ENCODE results near the gene MRPL52.
"Not testable (repeated sequence)": the region's sequence is repeated elsewhere in the genome, so short reads cannot be mapped to it uniquely, and the experiment has no call there.

MRPL52 gene

DNA sequence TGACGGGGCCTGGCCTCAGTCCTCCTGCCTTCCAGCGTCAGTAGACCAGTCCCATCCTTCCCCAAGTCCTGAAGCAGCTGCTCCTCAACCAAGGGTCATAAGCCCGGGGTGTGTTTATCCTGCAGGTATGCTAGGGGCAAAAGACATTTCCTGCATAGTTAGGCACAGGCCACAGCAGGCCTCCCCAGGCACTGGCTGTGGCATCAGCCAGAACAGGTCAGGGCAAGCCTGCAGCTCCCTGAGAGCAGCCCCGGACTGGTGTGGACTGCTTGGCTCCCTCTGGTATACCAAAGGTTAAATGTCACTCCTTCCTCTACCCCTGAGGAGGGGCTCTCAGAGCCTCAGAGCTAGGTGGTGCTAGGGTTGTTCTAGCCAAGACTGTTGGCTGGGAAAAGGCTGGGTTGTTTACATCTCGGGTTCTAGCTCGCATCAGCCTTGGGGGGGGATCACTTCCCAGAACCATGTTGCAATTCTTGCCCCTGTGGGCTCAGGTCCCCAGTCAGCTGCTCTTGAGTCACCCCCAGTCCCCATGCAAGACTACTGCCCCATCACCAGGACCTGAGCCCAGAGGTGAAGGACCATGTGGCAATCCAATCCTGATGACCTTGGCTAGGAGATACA, 9.6 kb downstream of the MRPL52 start:
- DNase-seq, result no peak

DNA sequence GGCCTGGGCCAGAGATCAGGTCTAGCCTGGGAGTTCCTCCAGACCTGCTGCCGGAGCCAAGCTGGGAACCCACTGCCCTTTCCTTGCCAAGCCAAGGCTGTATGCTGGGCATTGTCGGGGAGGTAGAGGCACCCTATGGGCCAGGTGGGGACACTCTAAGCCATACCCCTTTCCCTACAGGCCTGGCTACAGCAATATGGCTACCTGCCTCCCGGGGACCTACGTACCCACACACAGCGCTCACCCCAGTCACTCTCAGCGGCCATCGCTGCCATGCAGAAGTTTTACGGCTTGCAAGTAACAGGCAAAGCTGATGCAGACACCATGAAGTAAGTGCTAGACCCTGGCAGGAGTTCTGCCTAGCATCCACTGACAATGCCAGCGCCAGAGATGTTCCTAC, 11.6 kb downstream of the MRPL52 start:
- DNase-seq, result no peak

DNA sequence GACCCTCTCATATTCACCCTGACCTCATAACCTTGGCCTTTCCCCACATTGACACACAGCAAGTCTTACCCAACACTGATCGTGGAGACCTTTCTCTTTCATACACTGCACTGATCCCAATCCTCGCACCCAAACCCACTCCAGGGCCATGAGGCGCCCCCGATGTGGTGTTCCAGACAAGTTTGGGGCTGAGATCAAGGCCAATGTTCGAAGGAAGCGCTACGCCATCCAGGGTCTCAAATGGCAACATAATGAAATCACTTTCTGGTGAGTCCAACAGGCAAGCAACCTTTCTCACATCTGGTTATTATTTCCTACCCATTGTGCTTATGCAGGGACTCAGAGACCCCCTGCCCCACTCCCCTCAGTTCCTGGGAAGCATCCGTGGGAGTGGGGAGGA, 12.1 kb downstream of the MRPL52 start:
- DNase-seq, result no peak

DNA sequence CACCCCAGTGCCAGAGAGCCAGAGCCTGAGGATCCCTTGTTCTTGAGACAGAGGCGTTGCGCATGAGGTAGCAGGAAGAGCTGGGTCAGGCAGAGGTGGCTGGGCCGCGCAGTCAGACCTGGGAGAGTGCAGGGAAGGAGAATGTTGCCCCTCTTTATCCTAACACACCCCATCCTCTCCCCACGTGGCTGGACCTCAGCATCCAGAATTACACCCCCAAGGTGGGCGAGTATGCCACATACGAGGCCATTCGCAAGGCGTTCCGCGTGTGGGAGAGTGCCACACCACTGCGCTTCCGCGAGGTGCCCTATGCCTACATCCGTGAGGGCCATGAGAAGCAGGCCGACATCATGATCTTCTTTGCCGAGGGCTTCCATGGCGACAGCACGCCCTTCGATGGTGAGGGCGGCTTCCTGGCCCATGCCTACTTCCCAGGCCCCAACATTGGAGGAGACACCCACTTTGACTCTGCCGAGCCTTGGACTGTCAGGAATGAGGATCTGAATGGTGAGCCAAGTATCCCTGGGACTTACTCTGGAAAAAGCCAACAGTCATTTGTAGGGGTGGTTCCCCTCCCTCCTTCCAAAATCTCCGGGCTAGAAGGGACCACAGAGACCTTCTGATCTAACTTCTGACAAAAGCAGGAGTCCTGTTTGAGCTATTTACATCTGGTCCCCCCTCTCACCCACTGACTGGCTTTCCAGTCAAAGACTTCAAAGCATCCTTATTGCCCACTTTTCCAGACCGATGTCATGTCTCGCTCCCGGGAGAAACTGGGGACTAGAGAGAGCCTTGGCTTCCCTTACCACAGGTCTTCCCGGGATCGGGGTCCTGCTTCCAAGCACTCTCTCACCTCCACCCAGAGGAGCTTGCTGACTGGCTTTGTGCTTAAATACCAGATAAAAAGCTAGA, 12.8 kb downstream of the MRPL52 start:
- DNase-seq, result no peak

DNA sequence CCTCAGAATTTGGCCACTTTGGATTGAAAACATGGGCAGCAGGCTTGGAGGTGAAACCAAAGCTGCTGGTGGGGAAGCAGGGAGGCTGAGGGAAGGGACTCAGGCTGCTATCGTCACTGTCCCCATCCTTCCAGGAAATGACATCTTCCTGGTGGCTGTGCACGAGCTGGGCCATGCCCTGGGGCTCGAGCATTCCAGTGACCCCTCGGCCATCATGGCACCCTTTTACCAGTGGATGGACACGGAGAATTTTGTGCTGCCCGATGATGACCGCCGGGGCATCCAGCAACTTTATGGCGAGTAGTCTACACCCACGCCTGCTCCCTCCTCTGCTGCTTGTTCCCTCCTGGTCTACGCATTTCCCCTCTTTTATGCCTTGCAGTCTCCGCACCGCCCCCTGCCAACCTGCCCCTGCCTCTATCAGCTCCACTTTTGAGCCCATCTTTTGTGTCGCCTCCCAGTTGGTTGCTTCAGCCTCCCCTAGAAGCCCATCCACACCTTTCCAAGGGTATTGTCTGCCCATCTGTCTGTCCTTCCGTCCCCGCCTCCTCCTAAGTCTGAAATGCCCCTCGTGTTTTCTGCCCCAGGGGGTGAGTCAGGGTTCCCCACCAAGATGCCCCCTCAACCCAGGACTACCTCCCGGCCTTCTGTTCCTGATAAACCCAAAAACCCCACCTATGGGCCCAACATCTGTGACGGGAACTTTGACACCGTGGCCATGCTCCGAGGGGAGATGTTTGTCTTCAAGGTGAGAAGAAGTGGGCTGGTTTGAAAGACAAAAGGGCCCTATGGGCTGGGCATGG, 13.6 kb downstream of the MRPL52 start:
- no peak for DNase-seq

DNA sequence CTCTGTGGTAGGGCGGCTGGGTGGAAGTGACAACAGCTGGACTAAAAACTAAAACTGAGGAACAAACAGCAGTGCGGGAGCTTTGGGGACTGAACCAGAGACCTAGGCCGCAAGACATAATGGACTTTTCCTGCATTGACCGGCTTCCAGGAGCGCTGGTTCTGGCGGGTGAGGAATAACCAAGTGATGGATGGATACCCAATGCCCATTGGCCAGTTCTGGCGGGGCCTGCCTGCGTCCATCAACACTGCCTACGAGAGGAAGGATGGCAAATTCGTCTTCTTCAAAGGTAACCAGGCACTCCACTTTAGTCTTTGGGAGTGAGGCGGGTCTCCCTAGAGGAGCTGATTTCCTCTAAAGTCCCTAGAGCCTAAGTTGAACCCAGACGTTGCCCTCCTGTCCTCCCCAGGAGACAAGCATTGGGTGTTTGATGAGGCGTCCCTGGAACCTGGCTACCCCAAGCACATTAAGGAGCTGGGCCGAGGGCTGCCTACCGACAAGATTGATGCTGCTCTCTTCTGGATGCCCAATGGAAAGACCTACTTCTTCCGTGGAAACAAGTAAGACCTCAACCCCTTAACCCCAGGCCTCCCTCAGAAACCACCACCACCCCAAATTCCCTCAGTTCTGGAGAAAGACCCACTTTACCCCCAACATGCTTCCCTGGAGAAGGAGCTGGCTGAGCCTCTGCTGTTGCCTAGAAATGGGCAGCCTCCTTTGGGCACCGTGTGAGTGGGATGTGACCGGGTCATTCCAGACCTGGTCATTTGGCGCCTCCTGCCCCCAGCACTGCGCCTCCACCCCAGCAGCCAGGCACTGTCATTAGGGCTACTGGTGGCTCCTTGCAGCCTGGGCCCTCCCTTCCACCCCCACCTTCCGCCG, 14.8 kb downstream of the MRPL52 start:
- no peak for DNase-seq

DNA sequence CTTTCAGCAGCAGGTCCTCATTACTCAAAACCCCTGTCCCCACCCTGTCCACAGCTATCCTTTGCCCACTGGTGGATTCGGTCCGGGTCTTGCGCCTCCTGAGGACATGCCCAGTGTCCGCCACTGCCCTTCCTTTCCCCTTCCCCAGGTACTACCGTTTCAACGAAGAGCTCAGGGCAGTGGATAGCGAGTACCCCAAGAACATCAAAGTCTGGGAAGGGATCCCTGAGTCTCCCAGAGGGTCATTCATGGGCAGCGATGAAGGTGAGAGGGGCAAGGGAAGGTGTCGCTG, 15.4 kb downstream of the MRPL52 start:
- no peak for DNase-seq

DNA sequence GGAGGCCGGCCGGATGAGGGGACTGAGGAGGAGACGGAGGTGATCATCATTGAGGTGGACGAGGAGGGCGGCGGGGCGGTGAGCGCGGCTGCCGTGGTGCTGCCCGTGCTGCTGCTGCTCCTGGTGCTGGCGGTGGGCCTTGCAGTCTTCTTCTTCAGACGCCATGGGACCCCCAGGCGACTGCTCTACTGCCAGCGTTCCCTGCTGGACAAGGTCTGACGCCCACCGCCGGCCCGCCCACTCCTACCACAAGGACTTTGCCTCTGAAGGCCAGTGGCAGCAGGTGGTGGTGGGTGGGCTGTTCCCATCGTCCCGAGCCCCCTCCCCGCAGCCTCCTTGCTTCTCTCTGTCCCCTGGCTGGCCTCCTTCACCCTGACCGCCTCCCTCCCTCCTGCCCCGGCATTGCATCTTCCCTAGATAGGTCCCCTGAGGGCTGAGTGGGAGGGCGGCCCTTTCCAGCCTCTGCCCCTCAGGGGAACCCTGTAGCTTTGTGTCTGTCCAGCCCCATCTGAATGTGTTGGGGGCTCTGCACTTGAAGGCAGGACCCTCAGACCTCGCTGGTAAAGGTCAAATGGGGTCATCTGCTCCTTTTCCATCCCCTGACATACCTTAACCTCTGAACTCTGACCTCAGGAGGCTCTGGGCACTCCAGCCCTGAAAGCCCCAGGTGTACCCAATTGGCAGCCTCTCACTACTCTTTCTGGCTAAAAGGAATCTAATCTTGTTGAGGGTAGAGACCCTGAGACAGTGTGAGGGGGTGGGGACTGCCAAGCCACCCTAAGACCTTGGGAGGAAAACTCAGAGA, 16.3 kb downstream of the MRPL52 start:
- no peak for DNase-seq

DNA sequence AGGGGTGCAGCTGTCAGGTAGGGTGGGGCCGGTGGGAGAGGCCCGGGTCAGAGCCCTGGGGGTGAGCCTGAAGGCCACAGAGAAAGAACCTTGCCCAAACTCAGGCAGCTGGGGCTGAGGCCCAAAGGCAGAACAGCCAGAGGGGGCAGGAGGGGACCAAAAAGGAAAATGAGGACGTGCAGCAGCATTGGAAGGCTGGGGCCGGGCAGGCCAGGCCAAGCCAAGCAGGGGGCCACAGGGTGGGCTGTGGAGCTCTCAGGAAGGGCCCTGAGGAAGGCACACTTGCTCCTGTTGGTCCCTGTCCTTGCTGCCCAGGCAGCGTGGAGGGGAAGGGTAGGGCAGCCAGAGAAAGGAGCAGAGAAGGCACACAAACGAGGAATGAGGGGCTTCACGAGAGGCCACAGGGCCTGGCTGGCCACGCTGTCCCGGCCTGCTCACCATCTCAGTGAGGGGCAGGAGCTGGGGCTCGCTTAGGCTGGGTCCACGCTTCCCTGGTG, 17.2 kb downstream of the MRPL52 start:
- no peak for DNase-seq

DNA sequence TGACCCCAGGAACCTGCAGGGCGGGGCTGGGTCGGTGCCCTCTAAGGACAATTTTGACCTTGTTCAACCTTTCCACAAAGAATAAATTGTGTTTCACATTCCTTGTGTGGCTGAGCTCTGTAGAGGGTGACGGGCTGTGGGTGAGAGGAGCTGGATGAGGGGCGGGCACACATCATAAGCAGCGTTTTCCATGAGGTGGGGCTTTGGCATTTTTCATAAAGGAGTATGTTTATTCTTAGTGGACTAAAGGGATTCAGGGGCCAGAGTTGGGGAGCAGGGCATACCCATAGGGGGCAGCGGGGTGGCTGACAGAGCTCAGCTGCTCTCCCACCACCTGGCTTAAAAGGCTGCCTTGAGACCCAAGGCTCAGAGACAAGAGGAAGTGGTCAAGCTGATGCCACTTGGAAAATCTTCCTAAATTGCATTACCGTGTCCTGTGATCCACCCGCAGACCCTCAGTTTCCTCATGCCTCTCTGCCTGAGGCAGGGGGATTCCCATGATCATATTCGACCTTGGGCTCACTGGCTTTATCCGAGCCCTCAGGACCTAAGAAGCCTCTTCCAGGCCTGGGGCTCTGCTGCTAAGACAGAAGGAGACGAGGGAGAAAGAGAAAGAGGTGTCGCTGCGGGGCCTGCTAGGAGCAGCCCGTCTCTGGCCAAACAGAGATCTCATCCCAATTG, 18.1 kb downstream of the MRPL52 start:
- DNase-seq, result no peak

DNA sequence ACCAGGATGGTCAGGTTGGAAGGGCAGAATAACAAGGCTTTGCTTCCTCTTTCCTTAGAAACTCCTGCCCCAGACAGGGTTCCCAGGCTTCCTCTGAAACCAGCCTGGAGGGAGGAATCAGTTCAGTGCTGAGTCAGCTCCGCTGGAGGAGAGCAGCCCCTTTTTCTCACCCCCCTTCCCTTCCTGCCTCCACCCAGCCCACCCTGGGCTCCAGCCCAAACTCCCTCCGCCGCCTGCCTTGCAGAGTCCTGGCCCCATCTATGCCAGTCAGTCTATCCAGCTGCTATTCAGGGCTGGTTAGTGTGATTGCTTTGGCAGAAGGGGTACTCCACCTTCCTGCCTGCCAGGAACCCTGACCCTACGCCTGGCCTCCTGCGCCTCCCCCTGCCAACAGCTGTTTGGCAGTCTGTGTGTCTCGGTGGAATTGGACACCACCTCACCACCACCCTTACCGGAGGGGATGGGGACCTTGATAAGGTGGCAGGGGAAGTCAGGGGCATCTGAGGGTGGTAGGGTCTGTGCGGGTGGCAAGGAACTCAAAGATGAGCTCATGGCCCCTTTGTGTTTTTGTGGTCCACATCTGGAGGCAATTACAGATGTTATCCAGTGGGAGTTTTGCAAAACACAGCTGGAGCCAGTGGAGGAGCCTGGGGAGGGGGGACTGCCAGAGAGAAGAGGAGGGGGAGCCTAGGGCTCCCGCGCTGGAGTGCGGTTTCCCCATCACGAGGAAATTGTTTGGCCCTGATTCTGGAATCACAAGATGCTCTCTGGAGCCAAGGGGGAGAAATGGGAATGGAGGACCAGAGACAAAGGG, 18.9 kb downstream of the MRPL52 start:
- peak; percentile 13 for DNase-seq

DNA sequence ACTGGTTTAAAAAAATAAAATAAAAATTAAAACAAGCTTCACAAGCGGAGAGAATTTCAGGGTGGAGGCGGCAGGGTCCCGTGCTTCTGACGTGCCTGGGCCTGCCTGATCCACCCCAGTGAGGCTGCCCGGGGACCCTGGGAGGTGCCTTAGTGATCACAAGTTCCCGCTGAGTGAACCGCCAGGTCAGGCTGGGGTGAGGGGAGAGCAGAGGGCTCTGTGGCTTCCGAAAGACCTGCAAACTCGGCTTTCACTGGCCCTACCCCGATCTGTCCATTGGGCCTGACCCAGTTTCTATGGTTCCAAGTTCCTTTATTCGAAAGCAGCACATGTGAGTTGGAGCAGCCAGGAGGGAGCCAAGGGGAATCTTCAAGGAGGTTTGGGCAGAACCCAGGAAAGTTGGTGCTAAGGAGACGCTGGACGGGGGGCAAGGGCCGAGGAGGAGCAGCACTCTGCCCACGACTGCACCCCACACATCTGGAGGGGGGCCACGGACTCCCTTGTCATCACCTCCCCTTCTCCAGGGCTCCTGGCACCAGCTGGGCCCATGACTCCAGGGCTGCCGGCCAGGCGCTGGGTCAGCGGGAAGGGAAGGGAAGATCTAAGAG, 19.6 kb downstream of the MRPL52 start:
- DNase-seq, result no peak

DNA sequence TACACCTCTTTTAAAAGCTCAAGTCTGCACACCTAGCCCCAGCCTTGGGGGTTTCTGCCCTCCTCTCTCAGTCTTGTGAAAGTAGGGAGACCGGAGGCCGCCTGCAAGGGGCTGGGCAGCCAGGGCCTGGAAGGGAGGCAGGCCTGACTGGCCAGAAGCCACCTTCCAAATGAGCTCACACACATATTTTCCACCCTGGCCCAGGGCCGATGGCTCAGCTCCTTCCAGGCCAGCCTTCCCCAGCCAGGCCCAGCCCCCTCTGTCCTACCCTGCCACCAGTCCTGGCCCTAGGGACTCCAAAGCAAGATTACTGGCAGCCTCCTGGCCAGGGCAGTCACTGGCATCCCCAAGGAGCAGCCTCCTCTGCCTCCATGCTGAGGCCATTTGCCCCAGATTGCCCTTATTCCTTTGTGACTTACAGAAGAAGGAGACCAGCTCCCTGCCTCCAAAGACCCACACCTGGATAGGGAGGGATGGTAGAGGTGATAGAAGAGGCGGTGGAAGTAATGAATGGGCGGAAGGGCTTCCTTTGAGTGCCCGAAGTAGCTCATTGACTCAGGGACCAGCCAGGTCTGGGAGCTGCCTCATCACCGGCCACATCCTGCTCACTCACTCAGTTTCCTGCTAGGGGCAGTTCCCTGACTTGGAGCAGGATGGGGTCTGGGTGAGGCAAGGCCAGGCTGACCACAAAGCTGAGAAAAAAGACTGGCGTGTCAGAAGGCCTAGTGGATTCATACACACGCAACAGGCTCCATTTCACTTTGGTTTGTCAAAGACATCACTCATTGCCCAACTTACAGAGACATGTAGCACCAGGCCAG, 21.5 kb downstream of the MRPL52 start:
- DNase-seq, result no peak

DNA sequence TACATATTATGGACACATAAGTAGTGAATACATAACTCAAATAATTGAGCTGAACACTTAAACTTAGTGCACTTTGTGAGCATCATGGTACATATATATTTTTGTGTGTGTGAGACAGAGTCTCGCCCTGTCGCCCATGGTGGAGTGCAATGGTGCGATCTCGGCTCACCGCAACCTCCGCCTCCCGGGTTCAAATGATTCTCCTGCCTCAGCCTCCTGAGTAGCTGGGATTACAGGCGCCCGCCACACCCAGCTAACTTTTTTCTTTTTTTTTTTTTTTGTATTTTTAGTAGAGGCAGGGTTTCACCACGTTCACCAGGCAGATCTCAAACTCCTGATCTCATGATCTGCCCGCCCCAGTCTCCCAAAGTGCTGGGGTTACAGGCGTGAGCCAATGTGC, 22.5 kb downstream of the MRPL52 start:
- not testable (repeated sequence) for DNase-seq

DNA sequence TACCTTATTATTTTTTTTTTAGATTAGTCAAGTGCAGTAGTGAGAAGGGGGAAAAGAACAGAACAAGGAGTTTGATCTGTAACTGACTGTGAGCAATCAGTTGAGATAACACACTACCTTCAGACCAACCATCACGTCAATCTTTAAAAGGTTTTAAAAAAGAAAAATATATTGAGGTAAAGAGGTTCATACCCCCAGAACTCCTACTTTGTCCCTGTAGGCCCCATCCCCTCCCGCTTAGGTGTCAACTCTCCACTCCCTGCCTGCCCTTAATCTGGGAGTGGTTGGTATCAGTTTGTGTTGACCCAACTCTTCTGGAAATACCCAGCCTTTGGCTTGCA, 22.9 kb downstream of the MRPL52 start:
- DNase-seq, result no peak

DNA sequence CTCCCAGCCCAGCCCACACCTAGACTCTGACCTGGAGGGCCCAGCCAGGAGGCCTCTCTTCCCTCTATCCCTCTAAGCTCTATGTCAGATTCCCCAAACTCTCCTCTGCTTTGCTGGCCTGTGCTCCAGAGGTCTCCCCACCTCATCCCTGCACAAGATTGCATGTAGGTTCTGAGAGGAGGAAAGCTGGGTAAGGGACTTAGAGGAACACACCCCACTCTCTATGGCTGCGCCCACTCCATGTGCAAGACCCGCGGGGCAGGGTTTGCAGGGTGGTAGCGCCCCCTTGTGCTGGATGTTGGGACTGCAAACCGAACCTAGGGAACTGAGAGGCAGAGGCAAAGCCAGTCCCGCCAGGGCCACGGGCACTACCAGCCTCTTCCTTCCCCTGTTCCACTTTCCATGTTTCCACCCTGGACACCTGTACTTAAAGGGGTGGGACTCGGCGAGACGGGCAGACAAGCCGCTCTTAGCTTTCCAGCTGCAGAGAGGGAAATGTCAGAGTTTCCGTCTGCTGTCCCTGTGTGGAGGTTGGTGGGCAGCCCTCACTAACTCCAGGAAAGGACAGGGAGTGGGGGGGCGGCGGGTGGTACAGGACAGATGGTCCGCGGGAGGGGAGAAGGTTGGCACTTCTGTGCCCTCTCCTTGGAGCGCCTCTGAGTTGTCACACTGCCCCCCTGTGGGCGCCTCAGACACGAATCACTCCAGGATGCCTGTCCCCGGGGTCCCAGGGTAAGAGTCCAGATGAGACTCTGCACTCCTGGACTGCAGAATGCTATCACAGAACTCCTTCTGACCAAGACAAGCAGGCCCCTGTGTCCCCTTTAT, 23.5 kb downstream of the MRPL52 start:
- peak; percentile 76 for DNase-seq

DNA sequence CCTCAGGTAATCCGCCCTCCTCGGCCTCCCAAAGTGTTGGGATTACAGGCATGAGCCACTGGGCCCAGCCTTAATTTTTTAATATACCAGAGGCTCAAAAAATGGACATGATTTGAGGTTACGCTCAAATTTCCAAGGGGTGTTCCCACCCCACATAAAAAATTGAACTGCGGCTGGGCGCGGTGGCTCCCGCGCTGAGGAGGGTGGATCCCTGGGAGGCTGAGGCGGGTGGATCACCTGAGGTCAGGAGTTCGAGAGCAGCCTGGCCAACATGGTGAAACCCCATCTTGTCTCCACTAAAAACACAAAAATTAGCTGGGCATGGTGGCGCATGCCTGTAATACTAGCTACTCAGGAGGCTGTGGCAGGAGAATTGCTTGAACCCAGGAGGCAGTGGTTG, 24.6 kb downstream of the MRPL52 start:
- not testable (repeated sequence) for DNase-seq
